Mesodermal cell (in vitro differentiated cells): ENCODE data around the gene RBMS1.

Source experiments
- H3K27ac ChIP-seq: 2 replicates; pipeline ENCODE4 v1.7.0; 2013; ENCODE audit warnings: mild to moderate bottlenecking, low read depth, low read length, moderate library complexity; ENCODE audit not compliant: severe bottlenecking
- H3K36me3 ChIP-seq: 2 replicates; pipeline ENCODE4 v1.7.1; 2013; ENCODE audit warnings: mild to moderate bottlenecking, low read length, moderate library complexity; ENCODE audit not compliant: control insufficient read depth, insufficient read depth
- H3K4me1 ChIP-seq: one replicate; pipeline ENCODE4 v1.7.1; 2013; ENCODE audit warnings: mild to moderate bottlenecking, low read length; ENCODE audit not compliant: insufficient read depth, control insufficient read depth, poor library complexity, severe bottlenecking
- H3K4me3 ChIP-seq: 2 replicates; pipeline ENCODE4 v1.7.0; 2013; ENCODE audit warnings: low read length, control low read depth, mild to moderate bottlenecking; ENCODE audit not compliant: insufficient read depth, poor library complexity, severe bottlenecking; ENCODE audit errors: extremely low read depth
- H3K9me3 ChIP-seq: 2 replicates; pipeline ENCODE4 v1.7.1; 2013; ENCODE audit warnings: mild to moderate bottlenecking, low read length, moderate library complexity; ENCODE audit not compliant: control insufficient read depth
- WGBS, 2 experiments: methylation state at CpG; one replicate each; pipeline ENCODE4 v1.1.5; 2013; ENCODE audit warnings: missing lambda C conversion rate in 2 of 2; ENCODE audit not compliant: insufficient coverage in 2 of 2; 5-methylcytosine and 5-hydroxymethylcytosine counted together

Gene RBMS1

GRCh38 chr2:160241251-160242137 is 252.1 kb downstream of the RBMS1 start:
- Histone ChIP-seq H3K9me3 (no peaks in the 10 kb centered on the region), H3K27ac (no peak overlapping the region), H3K4me1 (peaks cover 29% of the 10 kb centered on the region), H3K4me3 (no peak overlapping the region), H3K36me3 (no peaks in the 10 kb centered on the region)
- 84 to 100% methylated on average over 1 to 2 of the region's 4 CpGs for WGBS, 2 experiments

GRCh38 chr2:160239436-160239835 is 254.2 kb downstream of the RBMS1 start:
- peaks cover 22% of the 10 kb centered on the region for H3K4me1 ChIP-seq
- no peaks in the 10 kb centered on the region for H3K9me3 ChIP-seq
- no peaks in the 10 kb centered on the region for H3K36me3 ChIP-seq
- 73 to 75% methylated on average over 2 to 3 of the region's 5 CpGs for WGBS, 2 experiments
- H3K4me3 ChIP-seq, result no peak overlapping the region
- H3K27ac ChIP-seq, result no peak overlapping the region

DNA sequence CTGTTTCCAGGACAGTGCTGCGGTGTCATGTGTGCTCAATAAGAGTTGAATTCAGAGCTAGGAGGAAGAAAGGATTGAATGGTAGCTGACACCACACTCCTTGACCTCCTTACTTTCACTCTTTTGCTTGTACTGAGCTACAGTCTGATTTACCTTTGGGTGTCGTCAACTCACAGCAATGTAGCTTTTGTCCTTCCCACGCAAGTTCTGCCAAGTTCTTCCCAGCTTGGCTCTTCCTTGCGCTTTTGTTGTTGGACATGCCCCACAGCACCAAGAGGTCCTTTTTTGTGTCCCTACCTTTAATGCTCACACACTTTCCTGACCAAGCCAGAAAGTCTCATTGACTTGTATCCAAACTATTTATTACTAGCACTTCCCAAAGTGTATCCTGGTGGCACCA is 255.2 kb downstream of the RBMS1 start:
- Histone ChIP-seq H3K4me3 (no peak overlapping the region), H3K4me1 (peaks cover 18% of the 10 kb centered on the region), H3K9me3 (no peaks in the 10 kb centered on the region), H3K27ac (no peak overlapping the region), H3K36me3 (no peaks in the 10 kb centered on the region)
- WGBS, 2 experiments, result 91 to 95% methylated on average over 3 of the region's 4 CpGs

DNA sequence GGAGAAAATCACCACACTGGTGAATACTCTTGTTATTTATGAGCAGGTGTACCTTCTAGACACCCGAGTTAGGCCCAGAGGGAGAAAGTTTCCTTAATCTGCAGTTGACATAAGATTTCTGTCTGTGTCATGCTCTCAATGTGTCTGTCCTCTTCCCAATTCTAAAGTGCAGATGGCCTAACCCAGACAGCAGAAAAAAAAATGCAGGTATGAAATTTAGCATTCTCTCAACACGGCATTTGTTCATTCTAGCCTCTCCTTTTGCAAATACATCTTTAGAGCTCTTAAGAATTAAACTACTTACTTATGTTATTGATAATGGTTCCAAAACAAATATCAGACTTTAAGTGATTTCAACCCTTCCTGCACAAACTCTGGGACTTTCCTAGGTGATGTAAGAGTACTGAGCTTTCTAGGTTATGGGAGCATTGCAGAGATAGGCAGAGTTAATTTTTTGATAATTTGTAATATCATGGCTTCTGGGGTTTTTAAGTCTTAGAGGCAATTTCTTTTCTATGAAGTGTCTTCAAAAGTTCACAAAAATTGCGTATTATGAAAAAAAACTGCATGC is 260.6 kb downstream of the RBMS1 start:
- Histone ChIP-seq H3K36me3 (no peaks in the 10 kb centered on the region), H3K4me1 (peaks cover 19% of the 10 kb centered on the region), H3K4me3 (no peak overlapping the region), H3K27ac (no peak overlapping the region), H3K9me3 (no peaks in the 10 kb centered on the region)
- WGBS, 2 experiments, result 86 to 100% methylated on average over 1 of the region's 3 CpGs

- H3K27ac ChIP-seq, result peak overlapping the region; percentile 60
- 88 to 100% methylated on average over 1 of the region's 1 CpG for WGBS, 2 experiments
Observed at GRCh38 chr2:160229591-160229990, 264.0 kb downstream of the RBMS1 start.

GRCh38 chr2:160228141-160228917 is 265.3 kb downstream of the RBMS1 start:
- Histone ChIP-seq H3K27ac (peak overlapping the region; percentile 60), H3K4me3 (no peak overlapping the region), H3K4me1 (peaks cover 45% of the 10 kb centered on the region), H3K9me3 (no peaks in the 10 kb centered on the region), H3K36me3 (no peaks in the 10 kb centered on the region)
- 88 to 100% methylated on average over 2 to 3 of the region's 5 CpGs for WGBS, 2 experiments

More at GRCh38 chr2:160229591-160229990, 264.0 kb downstream of the RBMS1 start:
- H3K4me1 ChIP-seq, result peaks cover 32% of the 10 kb centered on the region
- H3K36me3 ChIP-seq, result no peaks in the 10 kb centered on the region
- no peaks in the 10 kb centered on the region for H3K9me3 ChIP-seq
- no peak overlapping the region for H3K4me3 ChIP-seq

DNA sequence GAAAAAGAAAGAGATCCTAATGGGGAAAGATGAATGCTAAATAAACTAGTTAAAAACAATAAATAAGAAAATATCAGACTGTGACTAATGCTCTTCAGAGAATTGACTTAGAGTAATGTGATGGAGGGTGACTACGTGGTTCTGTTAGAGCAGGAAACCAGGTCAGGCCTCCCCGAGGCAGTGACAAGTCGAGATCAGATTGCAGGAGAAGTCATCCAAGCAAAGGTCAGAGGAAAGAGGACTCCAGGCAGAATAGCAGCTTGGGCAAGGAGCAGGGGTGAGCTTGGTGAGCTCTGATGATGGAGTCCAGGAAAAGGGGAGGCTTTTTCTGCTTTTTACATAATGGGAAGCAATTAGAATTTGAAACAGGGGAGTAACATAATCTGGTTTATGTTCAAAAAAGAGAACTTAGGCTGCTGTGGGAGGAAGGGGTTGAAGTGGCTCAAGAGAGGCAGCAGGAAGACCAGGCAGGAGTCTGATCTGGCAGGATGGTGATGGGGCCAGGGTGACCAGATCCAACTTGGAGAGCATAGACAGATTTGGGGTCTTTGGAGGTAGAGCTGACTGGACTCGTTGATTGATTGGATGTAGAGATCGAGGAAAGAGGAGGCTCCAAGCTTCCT is 266.2 kb downstream of the RBMS1 start:
- no peaks in the 10 kb centered on the region for H3K9me3 ChIP-seq
- peak overlapping the region; percentile 60 for H3K27ac ChIP-seq
- peaks cover 50% of the 10 kb centered on the region for H3K4me1 ChIP-seq
- WGBS, 2 experiments, result 89 to 95% methylated on average over 5 of the region's 5 CpGs
- H3K36me3 ChIP-seq, result no peaks in the 10 kb centered on the region
- H3K4me3 ChIP-seq, result no peak overlapping the region

GRCh38 chr2:160226367-160226766 is 267.2 kb downstream of the RBMS1 start:
- no peak overlapping the region for H3K27ac ChIP-seq
- 80 to 83% methylated on average over 3 to 5 of the region's 5 CpGs for WGBS, 2 experiments
- peaks cover 57% of the 10 kb centered on the region for H3K4me1 ChIP-seq
- no peaks in the 10 kb centered on the region for H3K9me3 ChIP-seq
- no peaks in the 10 kb centered on the region for H3K36me3 ChIP-seq
- H3K4me3 ChIP-seq, result no peak overlapping the region

DNA sequence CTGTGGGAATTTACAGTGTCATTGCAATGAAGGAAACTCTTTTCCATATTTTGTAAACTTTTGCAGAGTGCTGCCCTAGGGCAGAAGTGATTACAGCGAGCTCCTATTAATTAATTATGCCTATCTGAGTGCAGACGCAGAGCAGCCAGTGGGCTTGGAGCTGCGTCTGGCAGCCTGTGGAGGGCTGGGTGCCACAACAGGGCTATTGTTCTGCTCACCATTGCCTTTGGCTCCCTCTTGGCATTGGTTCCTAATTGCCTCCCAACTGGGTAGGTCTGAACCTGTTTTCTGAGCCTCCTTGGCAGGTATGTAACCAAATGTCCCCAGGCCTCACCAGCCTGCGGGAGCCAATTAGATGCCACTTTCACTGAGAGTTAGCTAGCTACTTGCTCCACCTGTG is 267.9 kb downstream of the RBMS1 start:
- H3K4me3 ChIP-seq, result no peak overlapping the region
- WGBS, 2 experiments, result 82 to 98% methylated on average over 4 of the region's 4 CpGs
- H3K36me3 ChIP-seq, result no peaks in the 10 kb centered on the region
- H3K27ac ChIP-seq, result no peak overlapping the region
- H3K9me3 ChIP-seq, result no peaks in the 10 kb centered on the region
- peaks cover 64% of the 10 kb centered on the region for H3K4me1 ChIP-seq

DNA sequence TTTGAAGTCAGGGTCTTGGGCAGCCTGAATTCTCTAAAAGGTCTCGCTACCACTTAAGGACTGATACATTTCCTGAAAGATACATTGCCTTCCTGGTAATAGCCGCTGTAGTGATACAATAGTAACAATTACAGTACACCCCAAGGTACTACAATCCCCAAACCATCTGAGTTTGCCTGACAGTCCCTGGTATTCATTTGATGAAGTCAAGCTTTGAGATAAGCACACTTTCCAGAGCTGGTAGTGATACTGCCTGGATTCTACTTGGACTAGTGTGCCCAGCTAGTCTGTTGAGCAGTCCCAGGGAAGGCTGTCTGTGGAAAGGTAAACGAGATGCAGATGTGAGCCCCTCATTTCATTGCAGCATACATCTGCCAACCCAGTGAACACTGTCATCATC is 269.1 kb downstream of the RBMS1 start:
- Histone ChIP-seq H3K27ac (peak overlapping the region; percentile 86), H3K4me3 (no peak overlapping the region), H3K9me3 (no peaks in the 10 kb centered on the region), H3K4me1 (peaks cover 70% of the 10 kb centered on the region), H3K36me3 (no peaks in the 10 kb centered on the region)
- WGBS, 2 experiments, result 100% methylated on average over 1 to 2 of the region's 3 CpGs
